Activated CD8-positive, alpha-beta memory T cell treated with anti-CD3 and anti-CD28 coated beads, Interleukin-2, amount 50 U/mL, for 1 hour (primary cell): Measurements from ENCODE around the gene MARS1.

Experiments
- DNase-seq: peaks from one replicate; pipeline ENCODE4 v3.0.0-alpha.2; 2020; ENCODE audit errors: extremely low read depth

The MARS1 gene

GRCh38 chr12:57456737-57457490 lies 31.0 kb upstream of the MARS1 start:
- DNase-seq = no peak

- no peak for DNase-seq
These were observed 29.2 kb upstream of the MARS1 start for GRCh38 chr12:57458665-57459054.

GRCh38 chr12:57459055-57459749 lies 28.7 kb upstream of the MARS1 start:
- DNase-seq = peak; percentile 85

- no peak for DNase-seq
These were observed 28.0 kb upstream of the MARS1 start, which contains the start of gene GLI1 for GRCh38 chr12:57459750-57460467. GLI1 (plus strand) TSS chr12:57459785; CDS start chr12:57463692, 3,907 bp downstream.

- no peak for DNase-seq
These were observed 27.4 kb upstream of the MARS1 start for GRCh38 chr12:57460468-57460784.

- no peak for DNase-seq
These were observed 27.0 kb upstream of the MARS1 start for GRCh38 chr12:57460841-57461275.

GRCh38 chr12:57461276-57461916 lies 26.5 kb upstream of the MARS1 start:
- no peak for DNase-seq

GRCh38 chr12:57461917-57462250 lies 26.0 kb upstream of the MARS1 start:
- DNase-seq = no peak

GRCh38 chr12:57462251-57462911 lies 25.5 kb upstream of the MARS1 start:
- peak; percentile 73 for DNase-seq

GRCh38 chr12:57462912-57463253 lies 25.0 kb upstream of the MARS1 start:
- DNase-seq = no peak

- DNase-seq = no peak
These were observed 23.3 kb upstream of the MARS1 start for GRCh38 chr12:57464569-57464968.

GRCh38 chr12:57465030-57465746 lies 22.7 kb upstream of the MARS1 start:
- no peak for DNase-seq

- DNase-seq = no peak
These were observed 21.9 kb upstream of the MARS1 start for GRCh38 chr12:57465747-57466505.

GRCh38 chr12:57467212-57467874 lies 20.5 kb upstream of the MARS1 start:
- DNase-seq = no peak

GRCh38 chr12:57467915-57468314 lies 20.0 kb upstream of the MARS1 start:
- no peak for DNase-seq

GRCh38 chr12:57469296-57470164 lies 18.3 kb upstream of the MARS1 start:
- DNase-seq = no peak

GRCh38 chr12:57470286-57470969 lies 17.4 kb upstream of the MARS1 start:
- DNase-seq = no peak

- no peak for DNase-seq
These were observed 16.8 kb upstream of the MARS1 start for GRCh38 chr12:57470970-57471656.
